Effector CD8-positive, alpha-beta T cell (primary cell): ENCODE data around the gene CERS5.

ENCODE experiments used
- DNase-seq: peaks from one replicate; lab custom pipeline; 2025; lab: John Stamatoyannopoulos, UW
- total RNA-seq, 4 experiments: gene quantifications; one replicate each; lab custom pipeline; 2026; lab: John Stamatoyannopoulos, UW

CERS5 gene
- total RNA-seq = 27.6 to 44.5 (median 35.5) reads per million in 4 experiments

- peak; percentile 92 for DNase-seq
These were observed at the start of gene CERS5 for GRCh38 chr12:50167049-50167828. Gene CERS5 (minus strand): TSS chr12:50167369. CDS start chr12:50167297, 72 bp downstream.

GRCh38 chr12:50215033-50215432 lies 47.9 kb upstream of the CERS5 start:
- DNase-seq = no peak

GRCh38 chr12:50214018-50214417 lies 46.8 kb upstream of the CERS5 start:
- DNase-seq = no peak

GRCh38 chr12:50213439-50213838 lies 46.3 kb upstream of the CERS5 start:
- DNase-seq = no peak

GRCh38 chr12:50212071-50212467 lies 44.9 kb upstream of the CERS5 start:
- DNase-seq = no peak

- no peak for DNase-seq
These were observed 44.4 kb upstream of the CERS5 start for GRCh38 chr12:50211392-50212070.

- no peak for DNase-seq
These were observed 40.3 kb upstream of the CERS5 start for GRCh38 chr12:50207424-50207823.

GRCh38 chr12:50205648-50206047 lies 38.5 kb upstream of the CERS5 start:
- no peak for DNase-seq

- no peak for DNase-seq
These were observed 36.5 kb upstream of the CERS5 start for GRCh38 chr12:50203691-50204090.

- no peak for DNase-seq
These were observed 34.9 kb upstream of the CERS5 start for GRCh38 chr12:50201987-50202521.

GRCh38 chr12:50200552-50201273 lies 33.5 kb upstream of the CERS5 start:
- DNase-seq = no peak

GRCh38 chr12:50198829-50199228 lies 31.7 kb upstream of the CERS5 start:
- DNase-seq = no peak

- no peak for DNase-seq
These were observed 30.1 kb upstream of the CERS5 start for GRCh38 chr12:50197297-50197727.

- DNase-seq = no peak
These were observed 29.4 kb upstream of the CERS5 start for GRCh38 chr12:50196537-50196936.

- no peak for DNase-seq
These were observed 28.7 kb upstream of the CERS5 start for GRCh38 chr12:50195832-50196231.

GRCh38 chr12:50192908-50193307 lies 25.7 kb upstream of the CERS5 start:
- DNase-seq = no peak

GRCh38 chr12:50192236-50192635 lies 25.1 kb upstream of the CERS5 start:
- DNase-seq = no peak

GRCh38 chr12:50190859-50191258 lies 23.7 kb upstream of the CERS5 start:
- no peak for DNase-seq

- DNase-seq = no peak
These were observed 21.9 kb upstream of the CERS5 start for GRCh38 chr12:50188875-50189575.

- DNase-seq = no peak
These were observed 21.1 kb upstream of the CERS5 start for GRCh38 chr12:50188241-50188781.
